Astrocyte (in vitro differentiated cells and primary cell): ENCODE measurements around the gene SLC29A2.

Source experiments
- CTCF ChIP-seq: IDR thresholded peaks from 2 replicates; pipeline ENCODE4 v1.5.1; 2011; ENCODE audit warnings: low read depth, mild to moderate bottlenecking, inconsistent platforms, low read length, moderate library complexity; ENCODE audit not compliant: insufficient read depth
- EZH2 ChIP-seq: IDR thresholded peaks from 2 replicates; pipeline ENCODE4 v1.6.1; 2012; ENCODE audit warnings: mild to moderate bottlenecking, low read length, inconsistent platforms; ENCODE audit not compliant: insufficient read depth

- no peak for TF ChIP-seq CTCF
- TF ChIP-seq EZH2: no peak
Measured at GRCh38 chr11:66418986-66419308, 47.4 kb upstream of the SLC29A2 start.
